Caco-2 (cell line): Measurements from ENCODE around the gene ALDH3B1. TPM values are rescaled to one million over a fixed set of nuclear protein-coding genes. Genes with fewer than 3 reads are reported as not detected.

Source experiments
- BruUV-seq: library from RNA; stranded (reverse); fragments of 400-500 nt; replicated peaks from 2 replicates; lab custom pipeline; 2021; lab: Mats Ljungman, UMichigan
- CTCF ChIA-PET: fragments of 300-600 bp; sonication (Branson Sonifier 250); formaldehyde crosslinking; loops from one replicate; lab custom pipeline; 2022; ENCODE audit warnings: antibody characterized with exemption; lab: Charles Lee
- POLR2A ChIA-PET: fragments of 300-600 bp; sonication (Branson Sonifier 250); formaldehyde crosslinking; loops from one replicate; lab custom pipeline; 2022; ENCODE audit warnings: antibody characterized with exemption; lab: Charles Lee
- DNase-seq, 2 experiments: peaks; one replicate each; pipeline versions ENCODE4 v3.0.0 to v3.0.0-alpha.2; 2020 to 2022
- H3K27me3 ChIP-seq: replicated peaks from 2 replicates; pipeline ENCODE4 v1.6.0; 2011; ENCODE audit warnings: low read length; ENCODE audit not compliant: control insufficient read depth, insufficient read depth
- H3K36me3 ChIP-seq: 2 replicates; pipeline ENCODE4 v1.5.1; 2011; ENCODE audit warnings: low read length; ENCODE audit not compliant: control insufficient read depth, insufficient read depth
- H3K4me1 ChIP-seq: fragments of 250-450 bp; sonication (Bioruptor Pico); 2 replicates; pipeline ENCODE4 v1.5.1; 2020; ENCODE audit warnings: mild to moderate bottlenecking
- H3K4me3 ChIP-seq: 2 replicates; pipeline ENCODE4 v1.5.1; 2011; ENCODE audit warnings: low read depth, mild to moderate bottlenecking, control low read depth, low read length
- H3K9me3 ChIP-seq: fragments of 250-450 bp; sonication (Bioruptor Pico); 2 replicates; pipeline ENCODE4 v1.5.1; 2020; ENCODE audit warnings: mild to moderate bottlenecking, moderate library complexity
- H3K27ac Mint-ChIP-seq: one replicate; pipeline ENCODE4 v1.8.0; 2022; ENCODE audit warnings: mixed read lengths; ENCODE audit not compliant: unreplicated experiment
- H3K27me3 Mint-ChIP-seq: one replicate; pipeline ENCODE4 v1.8.0; 2022; ENCODE audit warnings: mixed read lengths; ENCODE audit not compliant: insufficient read depth, unreplicated experiment
- H3K36me3 Mint-ChIP-seq: one replicate; pipeline ENCODE4 v1.8.0; 2022; ENCODE audit warnings: mild to moderate bottlenecking, mixed read lengths; ENCODE audit not compliant: insufficient read depth, unreplicated experiment
- H3K4me1 Mint-ChIP-seq: one replicate; pipeline ENCODE4 v1.8.0; 2022; ENCODE audit warnings: low read depth, mixed read lengths; ENCODE audit not compliant: unreplicated experiment
- H3K4me3 Mint-ChIP-seq: one replicate; pipeline ENCODE4 v1.8.0; 2022; ENCODE audit warnings: mild to moderate bottlenecking, moderate library complexity, mixed read lengths; ENCODE audit not compliant: unreplicated experiment
- H3K9me3 Mint-ChIP-seq: one replicate; pipeline ENCODE4 v1.8.0; 2022; ENCODE audit warnings: mixed read lengths; ENCODE audit not compliant: unreplicated experiment
- intact Hi-C: fragments of 100-400 bp; cut with micrococcal nuclease; formaldehyde crosslinking; loops from one replicate; pipeline ENCODE4 v1.10.0; 2022; ENCODE audit not compliant: unreplicated experiment
- total RNA-seq: library from RNA; stranded (reverse); gene quantifications from 2 replicates; pipeline ENCODE4 v1.2.3, GENCODE V29; 2022
- TF ChIP-seq, protein P1 (sequence below), 2 experiments: fragments of 200-600 bp in 1 of 2; IDR thresholded peaks; 1 replicate in 1 of 2; 2 replicates in 1 of 2; pipeline versions ENCODE4 v1.5.1 to v1.8.0; 2011 to 2022; ENCODE audit warnings: antibody characterized with exemption in 1 of 2, control low read depth in 1 of 2, inconsistent platforms in 1 of 2, low read depth in 1 of 2, low read length in 1 of 2, mild to moderate bottlenecking in 1 of 2, moderate library complexity in 1 of 2; ENCODE audit not compliant: insufficient read depth in 1 of 2, severe bottlenecking in 1 of 2, unreplicated experiment in 1 of 2

Gene ALDH3B1
- total RNA-seq, 1 experiment from 2014 or later = 8.2 TPM

DNA sequence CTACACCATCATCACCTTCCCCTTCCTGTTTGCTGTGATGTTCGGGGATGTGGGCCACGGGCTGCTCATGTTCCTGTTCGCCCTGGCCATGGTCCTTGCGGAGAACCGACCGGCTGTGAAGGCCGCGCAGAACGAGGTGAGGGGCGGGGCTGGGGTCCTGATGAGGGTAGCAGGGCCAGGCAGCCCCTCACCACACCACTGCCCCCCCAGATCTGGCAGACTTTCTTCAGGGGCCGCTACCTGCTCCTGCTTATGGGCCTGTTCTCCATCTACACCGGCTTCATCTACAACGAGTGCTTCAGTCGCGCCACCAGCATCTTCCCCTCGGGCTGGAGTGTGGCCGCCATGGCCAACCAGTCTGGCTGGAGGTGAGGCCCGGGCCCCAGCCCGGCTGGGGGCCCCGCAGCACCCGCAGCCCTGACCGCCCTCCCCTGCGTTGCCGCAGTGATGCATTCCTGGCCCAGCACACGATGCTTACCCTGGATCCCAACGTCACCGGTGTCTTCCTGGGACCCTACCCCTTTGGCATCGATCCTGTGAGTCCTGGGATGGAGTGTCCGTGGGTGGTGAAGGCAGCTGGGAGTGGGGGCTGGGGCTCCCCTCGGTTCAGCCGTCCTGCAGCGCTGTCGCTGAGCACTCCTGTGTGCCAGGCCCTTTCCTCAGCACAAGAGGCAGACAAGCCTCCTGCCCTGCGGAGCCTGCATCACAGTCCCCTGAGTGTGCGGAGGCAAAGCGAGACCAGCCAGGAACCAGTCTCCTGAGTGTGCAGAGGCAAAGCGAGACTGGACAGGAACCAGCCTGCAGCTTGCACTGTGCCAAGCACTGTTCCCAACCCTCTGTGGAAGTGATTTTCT is 37.5 kb downstream of the ALDH3B1 start:
- no peaks in the 10 kb centered on the region for H3K9me3 ChIP-seq
- H3K4me1 ChIP-seq = peaks cover 5% of the 10 kb centered on the region
- TF ChIP-seq, protein P1, sequence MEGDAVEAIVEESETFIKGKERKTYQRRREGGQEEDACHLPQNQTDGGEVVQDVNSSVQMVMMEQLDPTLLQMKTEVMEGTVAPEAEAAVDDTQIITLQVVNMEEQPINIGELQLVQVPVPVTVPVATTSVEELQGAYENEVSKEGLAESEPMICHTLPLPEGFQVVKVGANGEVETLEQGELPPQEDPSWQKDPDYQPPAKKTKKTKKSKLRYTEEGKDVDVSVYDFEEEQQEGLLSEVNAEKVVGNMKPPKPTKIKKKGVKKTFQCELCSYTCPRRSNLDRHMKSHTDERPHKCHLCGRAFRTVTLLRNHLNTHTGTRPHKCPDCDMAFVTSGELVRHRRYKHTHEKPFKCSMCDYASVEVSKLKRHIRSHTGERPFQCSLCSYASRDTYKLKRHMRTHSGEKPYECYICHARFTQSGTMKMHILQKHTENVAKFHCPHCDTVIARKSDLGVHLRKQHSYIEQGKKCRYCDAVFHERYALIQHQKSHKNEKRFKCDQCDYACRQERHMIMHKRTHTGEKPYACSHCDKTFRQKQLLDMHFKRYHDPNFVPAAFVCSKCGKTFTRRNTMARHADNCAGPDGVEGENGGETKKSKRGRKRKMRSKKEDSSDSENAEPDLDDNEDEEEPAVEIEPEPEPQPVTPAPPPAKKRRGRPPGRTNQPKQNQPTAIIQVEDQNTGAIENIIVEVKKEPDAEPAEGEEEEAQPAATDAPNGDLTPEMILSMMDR (IDR thresholded peaks at IDR 0.05; ENCODE audit: insufficient read depth in 1 of 2, low read depth in 1 of 2, low read length in 1 of 2, severe bottlenecking in 1 of 2, unreplicated experiment in 1 of 2) = no peak
- no peaks in the 10 kb centered on the region for H3K27me3 Mint-ChIP-seq
- BruUV-seq = no TSS peak
- H3K27me3 ChIP-seq = no peaks in the 10 kb centered on the region
- CTCF ChIA-PET = interaction anchor here (1.1 kb wide), 1 partner anchor 161 kb away, joined by 3 read pairs; no protein-coding TSS in a partner anchor
- no peak overlapping the region for H3K27ac Mint-ChIP-seq
- no peak overlapping the region for H3K4me3 Mint-ChIP-seq
- no peak for DNase-seq
- intact Hi-C loops = no loop called here
- H3K36me3 Mint-ChIP-seq = peaks cover 24% of the 10 kb centered on the region
- H3K4me3 ChIP-seq = no peak overlapping the region
- no peaks in the 10 kb centered on the region for H3K4me1 Mint-ChIP-seq
- no peaks in the 10 kb centered on the region for H3K36me3 ChIP-seq
- H3K9me3 Mint-ChIP-seq = no peaks in the 10 kb centered on the region
- POLR2A ChIA-PET = no interaction called here

DNA sequence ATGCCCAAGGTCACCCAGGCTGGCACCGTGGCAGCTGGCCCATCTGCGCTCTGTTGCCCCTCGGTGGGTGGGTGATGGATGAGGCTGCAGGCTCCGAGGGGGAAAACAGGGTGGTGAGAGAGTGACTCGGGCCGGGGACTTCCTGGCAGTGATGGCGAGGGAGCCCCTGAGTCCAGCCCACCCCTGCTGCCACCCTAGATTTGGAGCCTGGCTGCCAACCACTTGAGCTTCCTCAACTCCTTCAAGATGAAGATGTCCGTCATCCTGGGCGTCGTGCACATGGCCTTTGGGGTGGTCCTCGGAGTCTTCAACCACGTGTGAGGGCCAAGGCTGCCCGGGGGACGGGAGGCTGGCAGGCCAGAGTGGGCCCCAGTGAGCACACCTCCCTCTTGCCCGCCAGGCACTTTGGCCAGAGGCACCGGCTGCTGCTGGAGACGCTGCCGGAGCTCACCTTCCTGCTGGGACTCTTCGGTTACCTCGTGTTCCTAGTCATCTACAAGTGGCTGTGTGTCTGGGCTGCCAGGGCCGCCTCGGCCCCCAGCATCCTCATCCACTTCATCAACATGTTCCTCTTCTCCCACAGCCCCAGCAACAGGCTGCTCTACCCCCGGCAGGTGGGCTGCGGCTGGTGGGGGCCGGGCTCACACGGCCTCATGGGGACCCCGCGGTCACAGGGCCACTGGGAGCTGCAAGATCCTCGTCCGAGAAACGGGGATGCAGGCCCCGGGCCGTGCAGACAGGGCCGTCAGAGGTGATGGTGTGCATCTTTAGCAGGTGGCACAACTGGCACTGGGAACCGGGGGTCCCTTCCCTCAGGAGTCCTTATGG is 38.8 kb downstream of the ALDH3B1 start:
- no peak for DNase-seq
- Histone ChIP-seq H3K9me3 (no peaks in the 10 kb centered on the region), H3K4me1 (no peaks in the 10 kb centered on the region), H3K36me3 (0 out of 2 replicates have a peak, but pooled peaks cover 2% of the 10 kb centered on the region), H3K27me3 (no peaks in the 10 kb centered on the region), H3K4me3 (no peak overlapping the region)
- BruUV-seq = no TSS peak
- no peaks in the 10 kb centered on the region for H3K4me1 Mint-ChIP-seq
- H3K4me3 Mint-ChIP-seq = no peak overlapping the region
- H3K9me3 Mint-ChIP-seq = no peaks in the 10 kb centered on the region
- TF ChIP-seq, protein P1 (IDR thresholded peaks at IDR 0.05; ENCODE audit: insufficient read depth in 1 of 2, low read depth in 1 of 2, low read length in 1 of 2, severe bottlenecking in 1 of 2, unreplicated experiment in 1 of 2) = no peak
- POLR2A ChIA-PET = no interaction called here
- peaks cover 34% of the 10 kb centered on the region for H3K36me3 Mint-ChIP-seq
- CTCF ChIA-PET = no interaction called here
- intact Hi-C loops = no loop called here
- no peaks in the 10 kb centered on the region for H3K27me3 Mint-ChIP-seq
- no peak overlapping the region for H3K27ac Mint-ChIP-seq
